HepG2 (cell line): Measurements from ENCODE around the gene YWHAB. TPM values are rescaled to one million over a fixed set of nuclear protein-coding genes. Genes with fewer than 3 reads are reported as not detected.

ENCODE experiments used
- ADNP ChIP-seq: sonication (generic); formaldehyde crosslinking; IDR thresholded peaks from 2 replicates; pipeline ENCODE4 v1.4.0; 2020; ENCODE audit warnings: missing genetic modification reagents
- ATF7-NPFF ChIP-seq: sonication (generic); formaldehyde crosslinking; IDR thresholded peaks from 2 replicates; pipeline ENCODE4 v1.8.1; 2023; ENCODE audit warnings: mild to moderate bottlenecking, low read depth, missing genetic modification reagents, moderate library complexity
- FOSL2 ChIP-seq: sonication (generic); formaldehyde crosslinking; IDR thresholded peaks from 2 replicates; pipeline ENCODE4 v1.4.0; 2020; ENCODE audit warnings: missing genetic modification reagents
- JUNB ChIP-seq: sonication (generic); formaldehyde crosslinking; IDR thresholded peaks from 2 replicates; pipeline ENCODE4 v1.8.0; 2022; ENCODE audit warnings: missing genetic modification reagents, mild to moderate bottlenecking, borderline replicate concordance
- MEF2D ChIP-seq: sonication (generic); formaldehyde crosslinking; IDR thresholded peaks from 2 replicates; pipeline ENCODE4 v1.5.1; 2020; ENCODE audit warnings: mild to moderate bottlenecking, missing genetic modification reagents
- MXD3 ChIP-seq: IDR thresholded peaks from 2 replicates; pipeline ENCODE4 v1.6.1; 2016; ENCODE audit warnings: mild to moderate bottlenecking, missing biosample characterization, missing genetic modification reagents
- NR3C1 ChIP-seq: sonication (generic); formaldehyde crosslinking; IDR thresholded peaks from 2 replicates; pipeline ENCODE4 v1.4.0; 2020; ENCODE audit warnings: missing genetic modification reagents
- SRY ChIP-seq: sonication (generic); formaldehyde crosslinking; IDR thresholded peaks from 2 replicates; pipeline ENCODE4 v1.8.0; 2022; ENCODE audit warnings: mild to moderate bottlenecking, missing genetic modification reagents
- ZEB1 ChIP-seq: IDR thresholded peaks from 2 replicates; pipeline ENCODE4 v1.6.1; 2012; ENCODE audit warnings: mild to moderate bottlenecking, low read depth, inconsistent platforms; ENCODE audit not compliant: insufficient replicate concordance
- ZFP41 ChIP-seq: sonication (generic); formaldehyde crosslinking; IDR thresholded peaks from 2 replicates; pipeline ENCODE4 v1.4.0; 2020; ENCODE audit warnings: mild to moderate bottlenecking, missing genetic modification reagents, borderline replicate concordance
- ZNF33A ChIP-seq: sonication (generic); formaldehyde crosslinking; IDR thresholded peaks from 2 replicates; pipeline ENCODE4 v1.5.1; 2020; ENCODE audit warnings: missing genetic modification reagents, mild to moderate bottlenecking, moderate library complexity, borderline replicate concordance
- ZNF343 ChIP-seq: sonication (generic); formaldehyde crosslinking; IDR thresholded peaks from 2 replicates; pipeline ENCODE4 v1.4.0; 2020; ENCODE audit warnings: mild to moderate bottlenecking, missing genetic modification reagents
- ZNF451 ChIP-seq: sonication (generic); formaldehyde crosslinking; IDR thresholded peaks from 2 replicates; pipeline ENCODE4 v1.5.0; 2020; ENCODE audit warnings: mild to moderate bottlenecking, missing genetic modification reagents
- ZNF816 ChIP-seq: sonication (generic); formaldehyde crosslinking; IDR thresholded peaks from 2 replicates; pipeline ENCODE4 v1.8.0; 2022; ENCODE audit warnings: missing genetic modification reagents, mild to moderate bottlenecking, borderline replicate concordance
- ZSCAN5A ChIP-seq: sonication (generic); formaldehyde crosslinking; IDR thresholded peaks from 2 replicates; pipeline ENCODE4 v1.8.0; 2022; ENCODE audit warnings: mild to moderate bottlenecking, missing genetic modification reagents, borderline replicate concordance
- polyA plus RNA-seq, 8 experiments: library from polyadenylated mRNA; depleted of rRNA in 3 of 8; stranded (reverse) in 7 of 8; unstranded in 1 of 8; fragments of >200 nt; fragmentation: Illumina TruSeq in 4 of 8; extraction: Trizol in 4 of 8; gene quantifications; 2 replicates each; pipeline versions ENCODE4 v1.2.1 to v1.2.3, GENCODE V29; 2011 to 2016; ENCODE audit warnings: low read depth in 4 of 8, missing spikeins in 1 of 8, mixed read lengths in 1 of 8; ENCODE audit not compliant: insufficient read depth in 1 of 8
- total RNA-seq, 5 experiments: library from RNA; depleted of rRNA; stranded (reverse); fragments of >200 nt; fragmentation: Illumina TruSeq; extraction: Trizol; gene quantifications; 2 replicates each; pipeline ENCODE4 v1.2.3, GENCODE V29; 2016; ENCODE audit warnings: low read depth in 1 of 5
- TF ChIP-seq, protein P1 (sequence below): sonication (generic); formaldehyde crosslinking; IDR thresholded peaks from 2 replicates; pipeline ENCODE4 v1.5.0; 2020; ENCODE audit warnings: missing genetic modification reagents, mild to moderate bottlenecking, borderline replicate concordance
- TF ChIP-seq, protein P2 (sequence below): sonication (generic); formaldehyde crosslinking; IDR thresholded peaks from 2 replicates; pipeline ENCODE4 v1.9.0; 2022; ENCODE audit warnings: low read depth, missing genetic modification reagents
- TF ChIP-seq, protein P3 (sequence below): sonication (generic); formaldehyde crosslinking; IDR thresholded peaks from 2 replicates; pipeline ENCODE4 v1.5.1; 2020; ENCODE audit warnings: mild to moderate bottlenecking, missing genetic modification reagents

The YWHAB gene
- total and polyA plus RNA-seq, 2 of the 13 experiments (the other 11 are each of a cell fraction or from before 2014, with no cell fraction given): 77.2 to 121 TPM

GRCh38 chr20:44910690-44911262 is 25.3 kb downstream of the YWHAB start (continued):
- TF ChIP-seq ZSCAN5A (CRISPR knock-in tag): no peak
- TF ChIP-seq ZFP41: 0 out of 2 replicates have a peak, but pooled peaks have one; percentile 31
- TF ChIP-seq MEF2D (CRISPR knock-in tag): no peak
- no peak for TF ChIP-seq MXD3 (CRISPR knock-in tag)
- TF ChIP-seq ZNF816: no peak
- TF ChIP-seq, protein P1, sequence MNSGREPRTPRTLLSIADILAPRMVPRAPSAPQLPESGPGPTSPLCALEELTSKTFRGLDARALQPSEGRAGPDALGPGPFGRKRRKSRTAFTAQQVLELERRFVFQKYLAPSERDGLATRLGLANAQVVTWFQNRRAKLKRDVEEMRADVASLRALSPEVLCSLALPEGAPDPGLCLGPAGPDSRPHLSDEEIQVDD (CRISPR knock-in tag): peak; percentile 41; the same call in 1 of the 2 replicates
- no peak for TF ChIP-seq ZEB1
- TF ChIP-seq SRY (CRISPR knock-in tag): peak; percentile 1; the same call in 1 of the 2 replicates
- TF ChIP-seq FOSL2: no peak
- no peak for TF ChIP-seq ADNP (CRISPR knock-in tag)
- no peak for TF ChIP-seq JUNB (CRISPR knock-in tag)
- no peak for TF ChIP-seq NR3C1 (CRISPR knock-in tag)
- no peak for TF ChIP-seq ZNF33A (CRISPR knock-in tag)
- TF ChIP-seq, protein P2, sequence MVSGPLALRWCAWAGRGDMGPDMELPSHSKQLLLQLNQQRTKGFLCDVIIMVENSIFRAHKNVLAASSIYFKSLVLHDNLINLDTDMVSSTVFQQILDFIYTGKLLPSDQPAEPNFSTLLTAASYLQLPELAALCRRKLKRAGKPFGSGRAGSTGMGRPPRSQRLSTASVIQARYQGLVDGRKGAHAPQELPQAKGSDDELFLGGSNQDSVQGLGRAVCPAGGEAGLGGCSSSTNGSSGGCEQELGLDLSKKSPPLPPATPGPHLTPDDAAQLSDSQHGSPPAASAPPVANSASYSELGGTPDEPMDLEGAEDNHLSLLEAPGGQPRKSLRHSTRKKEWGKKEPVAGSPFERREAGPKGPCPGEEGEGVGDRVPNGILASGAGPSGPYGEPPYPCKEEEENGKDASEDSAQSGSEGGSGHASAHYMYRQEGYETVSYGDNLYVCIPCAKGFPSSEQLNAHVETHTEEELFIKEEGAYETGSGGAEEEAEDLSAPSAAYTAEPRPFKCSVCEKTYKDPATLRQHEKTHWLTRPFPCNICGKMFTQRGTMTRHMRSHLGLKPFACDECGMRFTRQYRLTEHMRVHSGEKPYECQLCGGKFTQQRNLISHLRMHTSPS: no peak
- no peak for TF ChIP-seq ZNF451 (CRISPR knock-in tag)
- no peak for TF ChIP-seq ATF7-NPFF
- TF ChIP-seq ZNF343: no peak
- TF ChIP-seq, protein P3, sequence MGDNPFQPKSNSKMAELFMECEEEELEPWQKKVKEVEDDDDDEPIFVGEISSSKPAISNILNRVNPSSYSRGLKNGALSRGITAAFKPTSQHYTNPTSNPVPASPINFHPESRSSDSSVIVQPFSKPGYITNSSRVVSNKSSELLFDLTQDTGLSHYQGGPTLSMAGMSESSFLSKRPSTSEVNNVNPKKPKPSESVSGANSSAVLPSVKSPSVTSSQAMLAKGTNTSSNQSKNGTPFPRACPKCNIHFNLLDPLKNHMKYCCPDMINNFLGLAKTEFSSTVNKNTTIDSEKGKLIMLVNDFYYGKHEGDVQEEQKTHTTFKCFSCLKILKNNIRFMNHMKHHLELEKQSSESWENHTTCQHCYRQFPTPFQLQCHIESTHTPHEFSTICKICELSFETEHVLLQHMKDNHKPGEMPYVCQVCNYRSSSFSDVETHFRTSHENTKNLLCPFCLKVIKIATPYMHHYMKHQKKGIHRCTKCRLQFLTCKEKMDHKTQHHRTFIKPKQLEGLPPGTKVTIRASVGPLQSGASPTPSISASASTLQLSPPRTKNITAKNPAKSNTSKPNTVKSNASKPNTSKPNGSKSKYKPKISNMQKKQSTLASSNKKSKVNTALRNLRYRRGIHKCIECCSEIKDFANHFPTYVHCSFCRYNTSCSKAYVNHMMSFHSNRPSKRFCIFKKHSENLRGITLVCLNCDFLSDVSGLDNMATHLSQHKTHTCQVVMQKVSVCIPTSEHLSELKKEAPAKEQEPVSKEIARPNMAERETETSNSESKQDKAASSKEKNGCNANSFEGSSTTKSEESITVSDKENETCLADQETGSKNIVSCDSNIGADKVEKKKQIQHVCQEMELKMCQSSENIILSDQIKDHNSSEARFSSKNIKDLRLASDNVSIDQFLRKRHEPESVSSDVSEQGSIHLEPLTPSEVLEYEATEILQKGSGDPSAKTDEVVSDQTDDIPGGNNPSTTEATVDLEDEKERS: no peak
